T-helper 2 cell treated with Interferon-gamma antibody and Interleukin-4, amounts not matched to agents 100 ng/mL and 5 ng/mL, for 36 hours (primary cell): ENCODE measurements around the gene ILK. TPM values are rescaled to one million over a fixed set of nuclear protein-coding genes. Genes with fewer than 3 reads are reported as not detected.

Experiments used
- intact Hi-C: fragments of 100-400 bp; cut with micrococcal nuclease; formaldehyde crosslinking; loops from one replicate; pipeline ENCODE4 v1.15.1; 2023
- total RNA-seq: library from RNA; stranded (reverse); gene quantifications from 2 replicates; pipeline ENCODE4 v1.2.3, GENCODE V29; 2022

ILK gene
- total RNA-seq, 1 donor from 2014 or later, result 128 TPM

DNA sequence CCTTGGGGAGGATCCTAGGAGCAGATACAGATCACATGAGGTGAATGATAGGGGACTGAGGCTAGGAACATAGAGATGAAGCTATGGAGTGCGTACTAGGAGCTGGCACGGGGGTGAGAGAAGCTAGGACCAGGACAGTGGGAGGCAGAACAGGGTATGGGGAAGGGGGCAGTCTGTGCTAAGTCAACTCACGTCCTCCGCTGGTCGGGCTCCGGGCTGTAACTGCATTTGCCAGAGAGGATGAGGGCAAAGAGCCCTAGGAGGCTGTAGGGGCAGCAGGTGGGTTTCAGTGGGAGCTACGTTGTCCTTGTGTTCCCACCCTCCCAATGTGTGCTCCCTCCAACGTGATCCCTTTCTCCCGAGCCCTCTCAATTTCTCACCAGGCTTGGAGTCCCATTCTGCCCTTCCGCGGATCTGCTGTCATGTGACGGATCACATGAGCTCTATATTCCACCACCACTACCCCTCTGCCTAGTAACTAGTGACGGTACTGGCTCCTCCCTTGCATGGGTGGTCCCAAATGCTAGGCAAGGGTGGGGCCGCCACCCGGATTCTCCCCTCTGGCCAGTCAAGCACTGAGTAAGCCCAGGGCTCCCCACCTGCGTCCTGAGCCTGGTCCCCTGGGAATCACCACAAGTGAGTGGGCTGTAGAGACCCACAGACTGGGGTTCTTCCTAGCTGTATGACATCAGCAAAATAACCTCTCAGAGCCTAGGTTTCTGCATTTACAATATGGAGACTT is 15.6 kb downstream of the ILK start, which contains the start of gene TPP1:
Gene TPP1 (minus strand): TSS at position 419 of the 742 bp plus-strand sequence. CDS start 22 bp downstream, at position 397.
- intact Hi-C loops, result loop anchor here (1.0 to 2.0 kb wide), 3 partner anchors 15 to 64 kb away; partner anchors contain the start of gene MRPL17

DNA sequence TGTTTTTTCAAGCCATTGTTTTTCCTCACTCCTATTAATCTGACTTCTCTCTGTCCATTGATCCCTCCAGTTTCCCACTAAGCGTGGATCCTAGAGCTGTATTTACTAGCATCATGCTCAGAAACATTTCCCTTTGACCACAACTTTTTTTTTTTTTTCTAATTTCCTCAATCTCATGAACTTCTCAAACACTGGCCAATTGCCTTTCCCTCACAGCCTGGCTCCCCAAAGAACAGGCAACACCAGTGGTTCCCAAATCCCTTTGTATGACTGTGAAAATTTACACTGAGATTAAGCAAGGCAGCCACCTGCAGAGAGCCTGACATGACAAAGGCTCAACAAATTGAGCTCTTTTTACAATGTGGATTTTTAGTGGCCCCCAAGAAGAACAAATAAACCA is 17.1 kb downstream of the ILK start:
- intact Hi-C loops, result no loop called here

DNA sequence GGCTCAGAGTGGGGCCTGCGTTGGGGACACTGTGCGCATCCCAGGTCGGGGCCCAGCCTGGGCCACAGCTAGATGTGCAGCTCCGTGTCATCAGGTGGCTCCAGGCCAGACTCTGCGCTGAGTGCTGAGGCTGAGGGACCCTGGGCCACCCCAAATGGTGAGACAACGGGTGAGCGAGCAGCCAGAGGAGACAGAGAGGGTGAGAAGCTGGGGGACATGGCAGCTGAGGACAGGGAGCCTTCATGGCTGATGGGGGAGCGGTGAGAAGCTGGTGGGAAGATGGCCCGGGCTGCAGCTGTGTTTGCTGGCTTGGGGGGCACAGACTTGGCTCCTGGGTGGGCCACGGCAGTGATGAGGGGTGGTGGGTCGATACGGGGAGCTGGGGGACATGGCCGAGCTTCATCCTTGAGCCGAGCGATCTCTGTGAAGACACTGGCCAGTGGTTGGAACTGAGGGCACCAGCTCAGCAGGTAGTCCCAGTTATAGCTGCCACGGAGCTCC is 18.2 kb downstream of the ILK start:
- intact Hi-C loops, result no loop called here

DNA sequence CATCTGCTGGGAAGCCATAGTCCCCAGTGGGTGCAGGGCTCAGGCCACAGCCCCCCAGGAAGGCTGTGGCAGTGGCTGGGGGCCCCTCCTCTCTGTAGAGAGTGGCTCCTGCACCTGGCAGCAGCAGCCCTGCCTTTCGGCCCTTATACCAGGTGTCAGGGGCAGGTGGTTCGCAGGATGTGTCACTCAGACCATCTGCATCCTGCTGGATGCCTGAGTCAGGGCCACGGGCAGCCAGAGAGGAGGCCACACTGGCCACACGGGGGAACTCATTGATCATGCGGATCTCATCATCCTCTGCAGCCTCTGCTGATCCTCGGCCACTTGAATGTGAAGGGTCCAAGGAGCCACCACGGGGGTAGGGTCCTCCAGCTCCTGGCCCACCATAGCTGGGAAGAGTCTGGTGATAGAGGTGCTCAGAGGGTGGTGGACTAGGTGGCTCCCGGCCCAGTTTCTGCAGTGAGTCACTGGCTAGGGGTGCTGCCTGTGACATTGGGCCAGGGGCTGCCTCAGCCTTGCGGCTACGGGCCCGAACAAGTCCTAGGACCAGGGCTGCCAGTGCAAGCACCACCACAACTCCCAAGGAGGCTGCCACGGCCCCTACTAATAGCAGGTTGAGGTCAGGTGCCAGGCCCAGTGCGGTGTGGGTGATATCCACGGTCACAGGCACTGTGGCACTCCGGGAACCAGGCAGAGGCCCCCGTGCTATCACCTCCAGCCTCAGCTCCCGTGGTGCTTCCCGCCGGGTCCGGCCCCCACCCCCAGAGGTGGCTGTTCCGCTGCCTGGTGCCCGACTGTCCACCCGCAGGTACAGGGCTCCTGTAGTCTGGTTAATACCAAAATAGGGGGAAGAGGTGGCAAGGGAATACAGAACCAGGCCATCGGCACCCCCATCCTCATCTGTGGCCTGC is 18.9 kb downstream of the ILK start:
- intact Hi-C loops, result no loop called here

DNA sequence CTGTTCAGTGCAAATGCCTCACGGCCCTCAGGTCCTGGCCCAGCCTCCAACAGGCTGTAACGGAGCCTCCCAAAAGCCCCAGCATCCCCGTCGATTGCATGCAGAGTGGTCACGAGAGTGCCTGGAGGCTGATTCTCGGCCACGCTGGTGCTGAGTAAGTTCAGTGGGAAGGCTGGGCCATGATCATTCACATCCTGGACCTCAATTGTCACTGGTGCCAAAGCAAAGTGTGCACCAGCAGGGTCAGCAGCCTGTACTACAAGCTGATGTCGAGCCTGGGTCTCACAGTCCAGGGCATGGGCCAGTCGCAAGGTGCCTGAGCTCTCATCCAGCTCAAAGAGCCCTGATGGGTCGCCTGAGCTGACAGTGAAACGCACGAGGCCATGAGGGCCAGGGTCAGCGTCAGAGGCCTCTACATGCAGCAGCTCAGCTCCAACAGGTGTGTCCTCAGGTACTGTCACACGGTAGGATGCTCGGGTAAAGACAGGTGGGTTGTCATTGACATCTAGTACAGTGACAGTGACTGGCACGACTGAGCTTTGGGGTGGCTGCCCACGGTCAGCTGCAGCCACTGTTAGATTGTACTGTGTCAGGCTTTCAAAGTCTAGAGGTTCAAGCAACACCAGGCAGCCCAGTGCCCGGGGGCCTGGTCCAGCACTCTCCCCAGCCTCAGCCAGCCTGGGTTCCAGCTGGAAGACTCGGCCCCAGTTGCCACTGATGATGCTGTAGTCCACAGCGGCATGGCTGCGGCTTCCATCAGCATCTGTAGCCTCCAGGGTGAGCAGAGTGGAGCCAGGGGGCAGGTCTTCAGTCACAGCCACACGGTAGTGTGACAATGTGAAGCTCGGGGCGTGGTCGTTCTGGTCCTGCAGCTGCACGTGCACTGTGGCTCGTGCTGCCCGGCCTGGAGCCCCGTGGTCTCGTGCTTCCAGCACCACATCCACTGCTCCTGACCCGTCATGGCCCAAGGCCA is 20.1 kb downstream of the ILK start:
- intact Hi-C loops, result no loop called here

DNA sequence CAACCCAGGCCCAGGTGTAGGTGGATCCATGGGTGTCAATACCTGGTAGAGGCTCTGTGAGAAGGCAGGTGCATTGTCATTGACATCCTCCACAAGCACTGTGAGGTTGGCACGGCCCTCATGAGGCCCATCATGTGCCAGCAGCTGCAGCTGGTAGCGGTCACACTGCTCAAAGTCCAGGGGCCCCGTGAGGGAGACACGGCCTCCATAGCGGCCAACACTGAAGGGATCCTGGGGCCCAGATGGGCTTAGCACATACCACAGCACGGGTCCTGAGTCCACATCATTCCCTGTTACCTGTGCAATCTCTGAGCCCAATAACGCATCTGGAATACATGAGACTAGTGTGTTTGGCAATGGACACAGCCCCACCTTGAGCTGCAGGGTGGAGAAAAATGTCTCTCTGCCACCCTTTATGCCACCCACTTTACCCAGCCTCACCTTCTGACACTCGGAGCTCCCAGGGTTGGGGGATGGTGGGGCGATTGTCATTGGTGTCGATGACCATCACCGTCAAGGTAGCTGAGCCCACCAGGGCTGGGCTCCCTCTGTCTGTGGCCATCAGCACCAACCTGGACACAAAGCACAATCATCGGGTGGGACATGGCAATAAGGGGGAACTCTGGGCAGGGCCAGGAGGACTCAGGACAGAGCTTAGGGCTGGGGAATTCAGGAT is 21.7 kb downstream of the ILK start:
- intact Hi-C loops, result no loop called here

DNA sequence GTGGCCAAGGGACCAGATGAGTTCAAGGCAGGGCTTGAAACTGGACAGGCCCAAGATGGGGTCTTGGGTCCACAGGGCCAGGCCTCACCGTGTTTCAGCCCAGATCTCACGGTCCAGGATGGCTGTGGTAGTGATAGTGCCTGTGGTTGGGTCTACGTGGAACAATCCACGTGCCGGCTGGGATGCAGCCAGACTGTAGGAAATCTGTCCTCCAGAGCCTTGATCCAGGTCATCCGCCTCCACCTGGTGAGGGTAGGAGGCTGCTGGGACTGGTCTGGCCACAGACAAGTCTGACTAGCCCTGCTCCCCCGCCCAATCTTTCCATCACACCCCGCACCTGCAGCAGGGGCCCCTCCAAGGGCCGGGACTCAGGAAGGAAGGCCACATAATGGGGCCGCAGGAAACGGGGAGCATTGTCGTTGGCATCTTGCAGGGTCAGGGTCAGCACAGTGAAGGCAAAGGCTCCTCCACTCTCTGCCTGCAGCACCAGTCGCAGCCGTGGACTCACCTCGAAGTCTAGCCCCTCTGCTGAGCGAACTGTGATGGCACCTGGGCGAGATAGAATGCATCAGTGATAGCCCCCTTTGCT is 22.4 kb downstream of the ILK start:
- intact Hi-C loops, result no loop called here

DNA sequence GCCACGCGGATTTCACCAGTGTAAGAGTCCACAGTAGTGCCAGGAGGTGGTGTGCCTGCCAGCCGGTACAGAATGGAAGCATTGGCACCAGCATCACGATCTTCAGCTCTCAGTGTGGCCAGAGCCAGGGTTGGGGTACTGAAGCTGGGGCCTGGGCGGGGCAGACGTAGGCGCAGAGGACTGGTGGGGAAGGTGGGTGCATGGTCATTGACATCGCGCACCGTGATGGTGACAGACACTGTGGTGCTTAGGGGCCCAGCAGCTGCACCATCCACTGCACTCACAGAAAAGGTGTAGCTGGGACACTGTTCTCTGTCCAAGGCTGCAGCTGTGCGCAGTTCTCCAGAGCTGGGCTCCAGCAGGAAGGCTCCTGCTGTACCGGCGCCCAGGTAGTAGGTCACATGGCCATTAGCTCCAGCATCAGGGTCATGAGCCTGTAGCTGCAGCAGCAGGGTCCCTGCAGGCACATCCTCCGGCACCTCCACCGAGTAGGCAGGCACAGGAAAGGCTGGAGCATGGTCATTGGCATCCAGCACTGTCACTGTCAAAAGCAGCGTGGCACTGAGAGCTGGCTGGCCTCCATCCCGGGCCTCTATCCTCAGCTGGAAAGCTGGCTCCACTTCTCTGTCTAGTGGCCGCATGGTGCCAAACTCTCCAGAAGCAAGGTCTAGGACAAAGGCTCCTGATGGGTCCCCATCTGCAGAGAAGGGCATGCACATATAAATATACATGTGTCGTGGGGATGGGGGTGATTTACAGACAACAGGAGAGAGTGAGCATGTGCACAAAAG is 23.6 kb downstream of the ILK start:
- intact Hi-C loops, result no loop called here

DNA sequence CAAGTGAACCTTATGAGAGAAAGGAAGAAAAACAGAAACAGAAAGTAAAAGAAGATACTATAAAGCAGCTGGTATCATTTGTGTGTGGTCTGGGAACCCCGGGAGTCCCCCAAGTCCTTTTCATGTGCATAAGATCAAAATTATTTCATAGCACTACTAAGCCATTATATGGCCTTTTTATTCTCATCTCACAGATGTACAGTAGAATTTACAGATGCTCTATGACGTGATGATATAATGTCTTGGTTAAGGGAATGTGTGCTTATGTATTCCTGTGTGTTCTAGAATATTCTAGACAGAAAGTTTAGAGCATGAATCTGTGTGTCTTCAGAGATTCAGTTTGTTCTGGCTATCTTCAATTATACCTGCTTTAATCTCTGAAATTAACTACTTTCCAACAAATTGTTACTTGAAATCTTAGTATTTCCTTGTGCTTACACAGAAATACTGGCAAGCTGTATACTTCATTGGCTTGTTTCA is 24.2 kb downstream of the ILK start:
- intact Hi-C loops, result no loop called here

DNA sequence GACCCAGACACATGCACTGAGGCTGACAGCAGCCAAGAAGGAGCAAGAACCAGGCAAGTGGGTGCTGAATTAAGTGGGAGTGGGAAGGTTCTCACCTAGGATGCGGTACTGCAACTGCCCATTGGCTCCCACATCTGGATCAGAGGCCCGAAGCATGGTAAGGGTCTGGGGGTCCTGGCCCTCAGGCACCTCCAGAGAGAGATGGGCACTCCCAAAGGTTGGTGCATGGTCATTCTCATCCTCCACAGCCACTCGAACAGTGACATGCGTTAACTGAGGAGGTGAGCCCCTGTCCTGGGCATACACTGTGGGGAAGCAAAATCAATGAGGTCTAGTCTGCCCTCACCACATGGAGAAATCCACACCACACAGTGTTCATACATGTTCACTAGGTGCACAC is 25.0 kb downstream of the ILK start:
- intact Hi-C loops, result no loop called here

DNA sequence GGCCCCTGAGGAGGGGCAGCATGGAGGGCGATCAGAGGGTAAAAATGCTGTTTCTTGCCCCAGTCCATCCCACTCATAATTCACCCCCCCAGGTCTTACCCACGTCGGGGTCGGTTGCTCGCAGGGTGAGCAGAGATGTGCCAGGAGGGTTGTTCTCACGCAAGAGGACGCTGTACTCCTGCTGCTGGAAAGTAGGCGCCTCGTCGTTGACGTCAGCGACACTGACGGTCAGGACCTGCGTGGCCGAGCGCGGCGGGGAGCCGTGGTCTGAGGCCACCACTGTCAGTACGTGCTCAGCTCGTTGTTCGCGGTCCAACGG is 26.0 kb downstream of the ILK start:
- intact Hi-C loops, result no loop called here

DNA sequence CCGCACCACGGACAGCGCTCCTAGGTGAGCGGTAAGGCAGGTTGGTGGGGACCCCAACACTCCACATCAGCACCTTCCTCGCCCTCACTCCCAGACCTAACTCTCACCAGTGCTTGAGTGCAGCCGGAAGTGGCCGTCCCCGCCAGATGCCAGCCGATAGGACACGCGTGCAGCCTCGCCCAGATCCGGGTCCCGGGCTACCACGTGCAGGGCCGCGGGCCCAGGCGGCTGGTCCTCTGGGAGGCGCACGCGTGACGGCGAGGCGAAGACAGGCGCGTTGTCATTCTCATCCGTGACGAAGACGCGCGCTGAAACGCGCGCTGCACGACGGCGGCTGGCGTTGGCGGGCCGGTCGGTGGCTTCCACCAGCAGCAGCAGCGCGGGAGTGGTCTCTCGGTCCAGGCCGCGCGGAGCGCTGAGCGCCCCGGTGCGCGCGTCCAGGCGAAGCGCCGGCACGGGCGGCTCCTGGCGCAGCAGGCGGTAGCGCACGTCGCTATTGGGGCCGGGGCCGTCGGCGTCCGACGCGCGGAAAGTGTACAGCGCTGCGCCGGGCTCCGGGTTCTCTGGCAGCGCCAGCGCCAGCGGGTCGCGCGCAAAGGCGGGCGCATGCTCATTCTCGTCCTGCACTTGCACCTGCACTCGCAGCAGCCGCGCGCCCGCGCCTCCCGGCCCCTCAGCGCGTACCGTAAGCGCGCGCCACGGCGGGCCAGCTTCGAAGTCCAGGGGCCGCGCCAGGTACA is 26.5 kb downstream of the ILK start:
- intact Hi-C loops, result no loop called here

DNA sequence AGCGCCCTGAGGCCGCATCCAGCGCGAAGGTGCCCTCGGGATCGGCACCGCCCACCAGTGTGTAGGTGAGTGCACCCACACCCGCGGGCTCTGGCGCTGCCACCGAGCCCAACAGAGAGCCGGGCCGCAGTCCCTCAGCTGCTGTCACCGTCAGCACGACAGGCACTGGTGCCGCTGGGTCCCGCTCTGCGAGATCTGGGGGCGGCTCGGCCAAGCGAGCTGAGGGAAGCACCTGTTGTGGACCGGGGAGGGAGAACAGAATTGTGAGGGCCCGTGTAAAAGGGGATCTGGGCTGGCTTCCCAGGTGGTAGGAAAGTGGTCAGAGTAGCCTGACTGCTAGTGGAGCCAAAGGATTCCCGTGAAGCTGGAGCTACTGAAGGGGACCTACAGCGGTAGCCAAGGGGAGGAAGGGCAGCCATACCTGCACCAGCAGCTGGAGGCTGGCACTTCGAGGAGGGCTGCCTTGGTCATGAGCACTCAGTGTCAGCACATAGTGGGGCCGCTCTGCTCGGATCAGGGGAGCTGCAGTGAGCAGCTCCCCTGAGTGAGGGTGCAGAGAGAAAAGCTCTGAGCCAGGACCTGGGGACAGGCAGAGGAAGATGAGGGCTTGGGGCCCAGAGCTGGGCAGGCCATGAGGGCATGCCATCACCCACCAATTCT is 27.2 kb downstream of the ILK start:
- intact Hi-C loops, result no loop called here

DNA sequence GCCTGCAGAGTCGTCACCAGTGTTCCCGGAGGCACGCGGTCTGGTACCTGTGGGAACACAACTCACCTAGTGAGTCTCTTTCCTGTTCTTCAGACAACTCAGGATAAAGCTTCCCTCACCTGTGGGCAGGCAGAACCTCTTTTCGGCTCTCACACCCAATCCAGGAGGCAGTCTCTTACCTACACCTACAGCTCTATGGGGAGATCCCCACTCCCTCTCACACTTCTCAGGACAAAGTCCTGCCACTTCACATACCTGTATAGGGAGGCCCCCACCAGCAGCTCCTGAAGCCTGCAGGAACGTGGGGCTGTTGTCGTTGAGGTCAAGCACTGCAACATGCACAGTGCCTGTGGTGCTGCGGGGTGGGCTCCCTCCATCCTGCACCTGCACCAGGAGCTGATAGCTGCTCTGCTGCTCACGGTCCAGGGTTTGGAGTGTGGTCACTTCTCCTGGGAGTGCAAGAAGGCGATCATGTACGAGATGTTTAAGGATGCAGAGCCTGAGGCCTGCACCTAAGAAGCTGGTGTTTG is 27.9 kb downstream of the ILK start:
- intact Hi-C loops, result no loop called here

DNA sequence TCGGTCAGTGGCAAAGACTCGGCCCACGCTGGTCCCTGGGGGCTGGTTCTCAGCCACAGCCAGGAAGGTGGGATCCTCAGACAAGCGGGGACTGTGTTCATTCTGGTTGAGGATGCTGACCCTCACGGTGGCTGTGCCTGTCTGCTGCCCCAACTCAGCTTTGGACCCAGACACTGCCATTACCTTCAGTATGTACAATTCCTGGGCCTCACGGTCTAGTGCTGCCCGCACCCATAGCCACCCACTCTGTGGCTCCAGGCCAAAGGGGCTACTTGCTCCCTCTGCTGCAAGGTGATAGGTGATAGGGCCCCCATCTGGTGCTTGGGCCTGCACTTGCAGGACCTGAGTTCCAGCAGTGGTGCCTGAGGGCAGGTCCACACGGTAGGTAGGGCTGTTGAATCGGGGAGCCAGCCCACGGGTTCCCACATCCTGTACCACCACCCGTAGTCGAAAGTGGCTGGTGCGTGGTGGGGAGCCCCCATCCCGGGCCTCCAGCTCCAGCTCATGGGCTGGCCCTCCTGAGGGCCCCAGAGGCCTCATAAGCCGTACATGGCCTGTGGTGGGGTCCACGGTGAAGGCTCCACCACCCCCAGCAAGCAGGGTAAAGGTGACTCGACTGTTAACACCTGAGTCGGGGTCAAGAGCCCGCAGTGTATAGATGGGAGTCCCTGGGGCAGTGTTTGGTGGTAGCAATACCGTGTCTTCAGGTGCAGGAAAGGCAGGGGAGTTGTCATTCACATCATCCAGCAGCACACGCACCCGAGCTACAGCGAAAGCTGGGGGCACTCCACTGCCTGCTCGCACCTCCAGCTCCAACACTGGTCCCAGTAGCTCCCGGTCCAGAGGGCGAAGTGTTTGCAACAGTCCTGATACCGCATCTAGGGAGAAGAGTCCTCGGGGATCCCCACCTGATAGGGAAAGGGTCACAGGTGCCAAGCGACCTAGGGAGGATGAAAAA is 28.8 kb downstream of the ILK start:
- intact Hi-C loops, result no loop called here
